GM18951 (cell line): ENCODE measurements around the gene PFN3.

Experiments
- POLR2A ChIP-seq: IDR thresholded peaks from 4 replicates; pipeline ENCODE4 v1.6.1; 2011; ENCODE audit warnings: mild to moderate bottlenecking; ENCODE audit not compliant: insufficient read length, insufficient read depth; ENCODE audit errors: extremely low read depth
- in situ Hi-C: fragments of 300-500 bp; cut with MboI; formaldehyde crosslinking; loops from one replicate; pipeline ENCODE4 v1.12.0; 2022; ENCODE audit warnings: low sequenced_read_pairs, mixed read lengths, inconsistent platforms; ENCODE audit not compliant: unreplicated experiment

Gene PFN3

GRCh38 chr5:177356746-177357145 is 43.7 kb downstream of the PFN3 start:
- in situ Hi-C loops: no loop called here
- no peak for TF ChIP-seq POLR2A

GRCh38 chr5:177355868-177356168 is 44.6 kb downstream of the PFN3 start:
- TF ChIP-seq POLR2A: no peak
- in situ Hi-C loops: no loop called here

GRCh38 chr5:177355162-177355867 is 45.1 kb downstream of the PFN3 start:
- in situ Hi-C loops: no loop called here
- no peak for TF ChIP-seq POLR2A

- in situ Hi-C loops: no loop called here
- no peak for TF ChIP-seq POLR2A
These were observed 45.8 kb downstream of the PFN3 start for GRCh38 chr5:177354711-177355110.

- TF ChIP-seq POLR2A: no peak
These were observed 46.2 kb downstream of the PFN3 start for GRCh38 chr5:177354256-177354655.

GRCh38 chr5:177353093-177353492 is 47.4 kb downstream of the PFN3 start:
- TF ChIP-seq POLR2A: no peak

More at GRCh38 chr5:177354256-177354655, 46.2 kb downstream of the PFN3 start:
- in situ Hi-C loops: no loop called here

GRCh38 chr5:177351392-177352329 is 48.8 kb downstream of the PFN3 start, which contains the start of gene LMAN2:
TSS of gene LMAN2 (minus strand) at chr5:177351668. CDS start at chr5:177351647, 21 bp downstream.
- TF ChIP-seq POLR2A: peak; percentile 84
- in situ Hi-C loops: no loop called here

More at GRCh38 chr5:177353093-177353492, 47.4 kb downstream of the PFN3 start:
- in situ Hi-C loops: no loop called here

- in situ Hi-C loops: no loop called here
- TF ChIP-seq POLR2A: no peak
These were observed 49.6 kb downstream of the PFN3 start for GRCh38 chr5:177350776-177351391.
